Effector memory CD4-positive, alpha-beta T cell (primary cell): ENCODE results near the gene NTN1.

ENCODE experiments used
- DNase-seq, 3 donors: peaks; one replicate each; pipeline ENCODE4 v3.0.0-alpha.2; 2020
- H3K27ac ChIP-seq: 2 replicates; pipeline ENCODE4 v1.7.0; 2013; ENCODE audit warnings: mild to moderate bottlenecking, low read length, moderate library complexity; ENCODE audit not compliant: insufficient read depth, poor library complexity, severe bottlenecking
- H3K27me3 ChIP-seq: replicated peaks from 2 replicates; pipeline ENCODE4 v1.7.0; 2013; ENCODE audit warnings: mild to moderate bottlenecking, low read length; ENCODE audit not compliant: insufficient read depth, control insufficient read depth, poor library complexity, severe bottlenecking
- H3K36me3 ChIP-seq: 2 replicates; pipeline ENCODE4 v1.7.0; 2013; ENCODE audit warnings: mild to moderate bottlenecking, low read length, moderate library complexity; ENCODE audit not compliant: control insufficient read depth, insufficient read depth
- H3K4me1 ChIP-seq: 2 replicates; pipeline ENCODE4 v1.7.0; 2013; ENCODE audit warnings: low read length, mild to moderate bottlenecking; ENCODE audit not compliant: control insufficient read depth, insufficient read depth, poor library complexity, severe bottlenecking
- H3K4me3 ChIP-seq: 2 replicates; pipeline ENCODE4 v1.7.0; 2013; ENCODE audit warnings: low read length, low read depth, mild to moderate bottlenecking; ENCODE audit not compliant: insufficient read depth, poor library complexity, severe bottlenecking
- H3K9me3 ChIP-seq: 2 replicates; pipeline ENCODE4 v1.7.0; 2013; ENCODE audit warnings: mild to moderate bottlenecking, low read length, moderate library complexity; ENCODE audit not compliant: control insufficient read depth

NTN1 gene

DNA sequence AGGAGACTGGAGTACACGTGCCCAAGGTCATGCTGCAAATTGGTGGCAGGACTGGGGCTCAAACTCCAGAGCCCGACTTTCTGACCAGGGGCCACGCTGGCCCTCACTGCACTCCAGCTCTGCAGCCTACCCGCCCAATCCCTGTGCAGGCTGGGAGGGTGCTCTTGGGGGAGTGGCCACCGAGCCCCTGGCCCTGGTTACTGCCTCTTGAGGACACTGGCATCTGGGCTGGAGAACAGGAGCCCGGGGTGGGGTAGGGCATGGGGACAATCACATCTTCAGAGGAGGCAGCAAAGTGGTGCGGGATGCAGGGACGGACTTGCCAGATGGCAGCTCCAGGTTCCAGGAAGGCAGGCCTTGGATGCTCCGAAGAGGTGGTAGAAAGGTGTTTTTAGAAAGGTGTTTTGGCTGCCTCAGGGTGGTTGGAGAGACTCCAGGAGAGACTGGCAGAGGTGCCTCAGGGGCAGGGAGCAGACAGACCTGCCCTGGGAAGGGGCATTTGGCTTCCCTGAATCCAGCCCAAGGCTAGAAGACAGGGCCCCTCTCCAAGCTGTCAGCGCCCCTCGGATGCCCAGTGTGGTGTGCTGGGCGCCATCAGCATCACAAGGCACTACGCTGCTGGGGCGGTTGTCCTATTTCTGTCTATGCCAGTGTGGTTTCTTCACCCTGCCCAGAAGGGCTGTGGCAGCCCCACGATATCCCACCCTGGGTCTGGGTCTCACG is 220.6 kb downstream of the NTN1 start:
- Histone ChIP-seq H3K4me3 (no peak overlapping the region), H3K36me3 (no peaks in the 10 kb centered on the region), H3K4me1 (peaks cover 18% of the 10 kb centered on the region), H3K27ac (no peak overlapping the region), H3K9me3 (no peaks in the 10 kb centered on the region), H3K27me3 (no peaks in the 10 kb centered on the region)
- DNase-seq: no peak

DNA sequence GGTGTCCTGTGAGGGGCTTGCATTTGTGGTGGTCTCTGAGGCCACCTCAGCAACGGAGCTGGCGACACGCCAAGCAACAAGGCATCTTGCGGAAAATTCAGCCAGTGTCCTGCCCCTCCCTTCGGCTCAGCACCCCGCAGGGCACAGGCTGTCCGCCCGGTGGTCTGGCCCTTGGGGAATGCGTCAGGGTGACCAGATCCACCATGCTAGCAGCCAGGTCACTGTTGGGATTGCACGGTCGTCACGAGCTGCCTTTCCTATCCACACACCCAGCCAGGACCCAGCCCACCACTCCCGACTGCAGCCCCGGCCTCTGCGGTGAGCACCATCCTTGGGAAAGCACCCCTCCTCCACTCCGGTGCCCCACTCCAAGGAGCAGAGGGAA is 221.2 kb downstream of the NTN1 start:
- H3K4me1 ChIP-seq: peaks cover 18% of the 10 kb centered on the region

DNA sequence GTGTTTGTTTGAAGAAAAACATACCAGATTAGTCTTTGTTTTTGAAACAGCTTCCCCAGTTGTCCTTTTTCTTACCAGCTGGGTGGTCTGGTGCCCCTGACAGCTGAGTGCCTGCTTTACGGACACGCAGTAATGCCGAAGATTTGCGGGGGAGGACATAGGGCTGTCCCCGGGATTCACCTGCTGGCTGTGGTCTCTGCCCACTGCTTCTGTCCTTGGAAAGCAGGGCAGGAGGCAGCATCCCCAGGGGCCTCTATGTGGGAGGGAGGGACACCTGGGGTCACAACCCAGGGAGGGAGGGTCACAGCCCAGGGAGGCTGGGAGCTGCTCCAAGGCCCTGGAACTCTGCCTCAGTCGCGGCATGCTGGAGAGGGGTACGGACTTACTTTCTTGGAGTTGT is 221.7 kb downstream of the NTN1 start:
- Histone ChIP-seq H3K27me3 (no peaks in the 10 kb centered on the region), H3K36me3 (no peaks in the 10 kb centered on the region), H3K27ac (no peak overlapping the region), H3K4me3 (no peak overlapping the region), H3K9me3 (no peaks in the 10 kb centered on the region), H3K4me1 (peaks cover 18% of the 10 kb centered on the region)
- no peak for DNase-seq

More for the DNA sequence above, 221.2 kb downstream of the NTN1 start:
- H3K36me3 ChIP-seq: no peaks in the 10 kb centered on the region
- no peak overlapping the region for H3K27ac ChIP-seq
- DNase-seq: no peak
- H3K27me3 ChIP-seq: no peaks in the 10 kb centered on the region
- no peaks in the 10 kb centered on the region for H3K9me3 ChIP-seq
- H3K4me3 ChIP-seq: no peak overlapping the region

DNA sequence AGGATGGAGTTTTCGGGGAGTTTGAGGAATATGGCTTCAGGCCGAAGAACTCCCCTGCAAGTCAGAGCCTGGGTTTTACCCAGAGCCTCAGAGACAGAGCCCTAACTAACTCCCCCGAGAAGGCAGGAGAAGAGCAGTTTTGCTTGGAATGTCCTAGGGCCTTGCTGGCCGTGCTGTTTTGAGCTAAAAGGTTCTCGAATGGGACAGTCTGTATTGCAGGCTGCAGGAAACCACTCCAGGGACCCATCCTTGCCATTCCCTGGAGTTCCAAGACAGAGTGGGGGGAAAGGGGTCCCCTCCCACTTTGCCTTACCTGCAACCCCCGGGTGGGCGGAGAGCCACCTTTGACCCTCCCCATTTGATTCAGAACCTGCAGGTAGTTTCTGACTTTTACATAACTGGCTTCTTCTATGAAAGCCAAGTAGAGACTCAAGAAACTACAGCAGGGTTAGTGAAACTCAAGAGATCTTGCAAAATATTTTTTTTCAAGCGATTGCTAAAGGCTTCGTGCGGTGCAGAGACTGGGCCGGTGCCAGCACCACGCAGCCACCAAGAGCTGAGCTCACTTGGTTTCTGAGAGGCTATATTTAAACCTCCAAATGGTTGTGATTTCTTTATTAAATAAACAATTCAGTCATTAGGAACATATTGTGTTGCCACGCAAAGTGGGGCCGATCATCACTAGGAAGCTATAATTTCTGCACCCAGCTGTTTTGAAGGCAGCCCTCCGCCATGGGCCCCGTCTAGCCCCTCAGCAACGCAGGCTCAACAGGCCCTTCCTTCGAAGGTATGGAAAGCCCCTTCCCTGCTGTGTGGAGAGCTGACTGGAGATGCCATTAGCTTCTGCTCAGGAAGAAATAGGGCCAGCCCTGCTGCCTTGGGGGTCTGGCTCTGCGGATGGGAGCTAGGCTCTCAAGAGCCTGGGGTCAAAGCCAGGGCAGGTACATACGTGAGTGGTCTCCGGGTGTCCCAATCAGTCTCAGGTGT is 223.0 kb downstream of the NTN1 start:
- no peaks in the 10 kb centered on the region for H3K36me3 ChIP-seq
- H3K4me1 ChIP-seq: peaks cover 11% of the 10 kb centered on the region
- H3K4me3 ChIP-seq: no peak overlapping the region
- no peaks in the 10 kb centered on the region for H3K9me3 ChIP-seq
- no peaks in the 10 kb centered on the region for H3K27me3 ChIP-seq
- DNase-seq: no peak
- no peak overlapping the region for H3K27ac ChIP-seq

DNA sequence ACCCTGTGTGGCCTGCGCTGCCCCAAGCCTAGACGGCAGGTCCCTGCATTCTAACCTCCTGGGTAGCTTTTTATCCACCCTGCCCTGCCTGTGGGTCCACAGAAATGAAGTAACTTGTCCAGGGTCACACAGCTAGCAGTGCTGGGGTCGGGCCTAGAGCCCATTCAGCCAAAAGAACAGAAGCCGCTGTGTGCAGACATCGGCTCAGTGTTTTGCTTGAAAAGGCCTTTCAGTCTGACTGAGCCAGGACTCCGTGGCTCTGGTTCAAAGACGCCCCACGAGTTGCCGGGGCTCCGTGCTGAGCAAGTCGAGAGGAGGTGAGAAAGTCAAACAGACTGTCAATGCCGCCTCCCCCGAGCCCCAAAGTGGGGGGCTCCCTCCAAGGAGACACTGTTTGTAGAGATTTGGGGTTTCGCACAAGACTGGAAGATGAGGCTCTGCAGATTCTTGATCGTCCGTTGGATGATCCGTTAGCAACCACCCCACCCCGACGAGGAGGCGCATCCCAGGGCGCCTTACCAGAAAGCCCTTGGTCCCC is 226.2 kb downstream of the NTN1 start:
- no peaks in the 10 kb centered on the region for H3K36me3 ChIP-seq
- no peak overlapping the region for H3K27ac ChIP-seq
- no peaks in the 10 kb centered on the region for H3K27me3 ChIP-seq
- no peak for DNase-seq
- no peaks in the 10 kb centered on the region for H3K9me3 ChIP-seq
- H3K4me3 ChIP-seq: no peak overlapping the region
- H3K4me1 ChIP-seq: no peaks in the 10 kb centered on the region

DNA sequence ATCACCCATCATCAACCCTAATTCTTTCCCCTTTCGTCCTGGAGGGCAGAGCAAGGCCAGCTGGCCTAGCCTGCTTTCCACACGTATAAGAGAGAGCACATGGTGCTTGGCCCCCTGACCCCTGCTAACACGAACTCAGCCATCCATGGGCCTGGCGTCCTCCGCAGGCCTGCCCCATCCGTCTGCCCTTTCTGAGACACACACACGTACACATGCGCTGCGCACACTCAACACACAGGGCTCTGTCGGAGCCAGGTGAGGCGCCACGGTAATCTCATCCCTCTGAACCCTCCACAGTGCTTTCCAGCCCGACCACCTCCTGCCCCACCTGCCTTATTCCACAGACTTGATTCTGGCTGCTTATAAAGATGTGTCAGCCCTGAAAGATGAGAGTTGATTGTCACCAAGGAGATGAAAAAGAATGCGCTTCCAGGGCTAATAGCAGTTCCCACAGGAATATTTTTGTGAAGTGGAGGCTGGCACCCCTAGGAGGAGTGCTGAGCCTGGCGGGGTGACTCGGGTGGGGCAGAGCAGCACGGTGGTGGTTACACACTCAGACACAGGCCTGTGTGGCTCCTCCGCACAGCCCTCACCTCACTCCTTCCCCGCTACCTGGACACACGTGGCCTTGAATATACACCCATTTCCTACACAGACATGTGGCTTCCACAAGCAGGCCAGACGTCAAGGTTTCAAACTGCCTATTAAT is 228.1 kb downstream of the NTN1 start:
- Histone ChIP-seq H3K27ac (no peak overlapping the region), H3K4me1 (peaks cover 3% of the 10 kb centered on the region), H3K27me3 (no peaks in the 10 kb centered on the region), H3K36me3 (no peaks in the 10 kb centered on the region), H3K4me3 (no peak overlapping the region), H3K9me3 (no peaks in the 10 kb centered on the region)
- no peak for DNase-seq

DNA sequence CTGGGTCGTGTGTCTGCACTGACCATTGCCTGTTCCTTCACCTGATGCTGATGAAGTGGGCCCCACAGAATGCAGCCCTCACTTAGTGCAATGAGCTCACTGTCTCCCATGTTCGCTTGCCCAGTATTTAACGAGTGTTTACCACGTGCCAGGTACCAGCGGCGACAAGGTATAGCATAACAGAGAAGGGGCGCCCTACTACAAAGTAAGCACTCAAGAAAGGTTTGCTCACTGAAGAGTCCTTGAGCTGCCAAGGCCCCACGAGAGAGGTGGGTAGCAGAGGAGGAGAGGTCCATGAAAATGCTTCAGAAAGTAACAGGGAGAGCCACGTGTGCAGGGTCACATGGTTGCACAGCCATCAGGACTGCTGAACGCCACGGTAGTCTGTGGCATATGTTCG is 230.0 kb downstream of the NTN1 start:
- H3K4me3 ChIP-seq: no peak overlapping the region
- H3K36me3 ChIP-seq: no peaks in the 10 kb centered on the region
- no peaks in the 10 kb centered on the region for H3K27me3 ChIP-seq
- H3K27ac ChIP-seq: no peak overlapping the region
- no peak for DNase-seq
- no peaks in the 10 kb centered on the region for H3K9me3 ChIP-seq
- peaks cover 3% of the 10 kb centered on the region for H3K4me1 ChIP-seq

DNA sequence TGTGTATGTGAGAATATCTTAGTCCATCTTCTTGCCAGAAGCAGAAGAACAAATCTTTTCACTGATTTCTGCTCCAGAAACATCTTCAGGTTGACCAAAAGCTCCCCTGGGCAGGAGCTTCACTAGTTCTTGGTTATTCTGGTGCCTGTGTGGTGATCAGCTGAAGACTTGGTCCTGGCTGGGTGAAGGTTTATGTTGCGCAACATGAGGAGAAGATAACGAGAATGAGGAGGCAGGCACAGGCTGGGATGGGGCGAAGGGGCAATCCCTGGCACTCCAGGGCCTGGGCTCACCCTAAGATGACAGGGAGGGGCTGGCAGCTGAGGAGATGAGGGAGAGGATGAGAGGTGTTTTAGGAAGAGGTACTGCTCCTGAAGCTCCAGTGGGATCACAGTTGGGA is 232.0 kb downstream of the NTN1 start:
- no peak overlapping the region for H3K4me3 ChIP-seq
- DNase-seq: no peak
- H3K27me3 ChIP-seq: no peaks in the 10 kb centered on the region
- no peaks in the 10 kb centered on the region for H3K36me3 ChIP-seq
- H3K9me3 ChIP-seq: no peaks in the 10 kb centered on the region
- peaks cover 3% of the 10 kb centered on the region for H3K4me1 ChIP-seq
- no peak overlapping the region for H3K27ac ChIP-seq

DNA sequence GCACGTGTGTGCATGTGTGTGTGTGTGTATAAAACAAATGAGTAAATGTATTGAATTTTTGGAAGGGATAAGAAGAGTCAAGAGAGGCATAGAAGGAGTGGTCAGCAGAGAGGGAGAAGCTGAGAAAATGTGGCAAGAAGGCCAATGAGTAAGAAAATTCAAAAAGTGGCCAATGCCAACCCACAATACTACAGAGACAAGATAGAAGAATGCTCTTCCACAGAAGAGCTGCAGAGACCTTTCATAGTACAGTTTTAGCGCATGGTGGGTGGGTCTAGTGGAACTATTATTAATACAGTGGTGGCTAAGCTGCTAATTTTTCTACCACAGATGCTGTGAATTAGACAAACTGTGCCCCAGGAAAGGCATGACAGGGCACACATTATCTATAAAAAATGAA is 233.5 kb downstream of the NTN1 start:
- Histone ChIP-seq H3K27me3 (no peaks in the 10 kb centered on the region), H3K9me3 (no peaks in the 10 kb centered on the region), H3K27ac (no peak overlapping the region), H3K4me3 (no peak overlapping the region), H3K4me1 (peaks cover 3% of the 10 kb centered on the region), H3K36me3 (no peaks in the 10 kb centered on the region)
- DNase-seq: no peak
